GM18498 (cell line): ENCODE results near the gene ITGA6.

Source experiments
- ATAC-seq: cut with Tn5 transposase; IDR thresholded peaks from one replicate; pipeline ENCODE4 v1.9.1; 2021; ENCODE audit warnings: mild to moderate bottlenecking, moderate library complexity; ENCODE audit not compliant: unreplicated experiment

Gene ITGA6

DNA sequence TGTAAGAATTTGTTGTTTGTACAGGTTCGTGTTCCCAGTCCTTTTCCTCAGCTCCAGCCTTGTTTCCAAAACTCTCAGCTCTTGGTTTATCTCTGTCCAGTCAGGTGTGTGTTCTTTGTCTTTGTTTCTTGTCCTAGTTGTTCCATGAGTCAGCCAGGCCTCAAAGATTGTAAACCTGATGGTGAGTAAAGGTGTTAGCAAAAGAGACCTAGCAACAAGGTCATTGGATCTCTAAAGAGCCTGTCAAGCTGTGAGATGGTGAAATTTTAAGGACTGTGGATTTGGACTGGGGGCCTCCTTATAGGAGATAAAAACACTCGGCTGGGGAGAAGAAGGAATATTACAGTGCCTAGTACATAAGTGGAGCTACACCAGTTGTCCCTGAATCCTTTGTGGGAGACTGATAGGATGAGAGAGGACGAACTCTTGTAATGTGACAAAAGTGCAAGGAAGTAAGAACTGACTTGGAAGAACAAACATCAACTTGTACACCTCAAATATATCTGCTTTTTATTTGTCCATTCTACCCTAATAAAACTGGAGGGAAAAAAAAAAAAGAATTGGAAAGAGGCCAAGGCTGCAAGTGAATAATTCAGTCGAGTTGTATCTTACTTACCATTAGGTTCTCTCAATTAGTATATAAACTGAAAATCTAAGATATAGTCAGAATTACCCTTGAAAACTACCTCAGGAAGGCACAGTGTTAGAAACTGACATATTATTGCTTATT lies 37.2 kb downstream of the ITGA6 start:
- ATAC-seq: no peak

DNA sequence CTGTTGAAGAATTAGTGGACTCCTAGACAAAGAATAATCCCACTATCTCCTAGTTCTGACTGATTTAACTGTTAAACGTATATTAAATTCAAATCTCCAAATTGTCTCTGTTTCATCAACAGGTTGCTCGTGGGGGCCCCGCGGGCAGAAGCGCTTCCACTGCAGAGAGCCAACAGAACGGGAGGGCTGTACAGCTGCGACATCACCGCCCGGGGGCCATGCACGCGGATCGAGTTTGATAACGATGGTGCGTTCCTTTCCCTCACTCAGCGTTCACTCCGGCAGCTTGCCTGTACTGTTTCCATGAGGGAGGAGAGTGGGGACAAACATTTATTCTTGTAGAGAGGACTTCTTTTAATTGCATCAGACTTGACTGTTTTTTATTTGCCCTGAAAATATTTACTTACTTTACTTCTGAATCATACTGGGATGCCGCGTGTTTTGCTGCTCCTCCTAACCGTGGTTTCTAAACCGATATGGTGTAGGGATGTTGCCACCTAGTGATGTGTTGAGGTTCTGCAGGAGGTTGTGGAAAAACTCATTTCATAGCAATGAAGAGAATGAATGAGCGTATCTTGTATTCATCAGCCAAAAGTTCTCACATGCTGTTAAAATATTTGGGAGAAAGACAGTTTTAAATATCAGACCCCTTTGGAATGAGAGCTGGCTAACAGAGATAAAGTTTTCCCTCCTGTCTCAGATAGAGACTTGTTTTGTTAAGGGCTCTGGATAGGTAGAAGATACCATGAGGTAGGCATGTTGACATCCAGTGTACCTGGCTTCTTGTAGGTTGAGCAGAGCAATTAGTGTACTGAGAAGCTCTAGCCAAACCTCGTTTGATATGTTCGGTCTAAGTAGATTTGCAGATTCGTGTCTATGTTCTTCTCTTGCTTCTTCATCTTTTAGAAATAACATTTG lies 38.3 kb downstream of the ITGA6 start:
- no peak for ATAC-seq

DNA sequence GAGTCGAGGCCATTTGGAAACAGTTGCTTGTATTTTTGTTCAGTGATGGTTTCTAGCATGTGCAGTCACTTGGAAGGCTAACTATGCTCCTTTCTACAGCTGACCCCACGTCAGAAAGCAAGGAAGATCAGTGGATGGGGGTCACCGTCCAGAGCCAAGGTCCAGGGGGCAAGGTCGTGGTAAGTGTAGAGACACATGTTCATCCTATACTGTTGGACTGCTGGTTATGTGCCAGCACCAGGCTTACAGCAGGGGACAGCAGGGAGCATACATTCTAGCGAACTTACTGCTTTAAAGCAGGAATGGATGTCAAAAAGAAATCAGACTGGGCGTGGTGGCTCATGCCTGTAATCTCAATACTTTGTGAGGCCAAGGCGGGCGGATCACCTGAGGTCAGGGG lies 40.0 kb downstream of the ITGA6 start:
- no peak for ATAC-seq

GRCh38 chr2:172470958-172471922 lies 43.9 kb downstream of the ITGA6 start:
- ATAC-seq: no peak

DNA sequence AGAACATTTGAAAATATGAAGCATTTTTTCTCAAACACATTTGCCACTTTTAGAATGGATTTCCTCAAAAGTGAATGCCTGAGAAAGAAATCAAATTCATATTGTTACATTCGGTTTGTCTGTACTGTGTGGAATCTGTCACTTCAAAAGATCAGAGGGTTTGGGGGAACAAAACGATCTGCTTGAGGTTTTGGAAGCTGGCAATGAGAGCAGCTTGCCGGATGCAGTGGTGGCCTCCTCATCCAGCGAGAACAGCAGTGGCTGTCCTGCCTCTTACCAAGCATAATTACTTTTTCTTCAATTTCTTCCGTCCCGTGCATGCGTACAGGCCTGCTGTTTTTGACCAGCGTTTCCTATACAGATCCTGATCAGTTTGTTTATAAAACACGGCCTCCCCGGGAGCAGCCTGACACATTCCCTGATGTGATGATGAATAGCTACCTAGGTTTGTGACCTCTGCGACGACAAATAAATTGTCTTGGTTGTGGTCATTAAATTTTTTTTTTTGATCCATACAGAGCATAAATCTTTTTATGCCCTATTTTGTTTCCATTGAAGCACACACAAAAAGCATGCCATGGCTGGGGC lies 45.2 kb downstream of the ITGA6 start:
- ATAC-seq: no peak

DNA sequence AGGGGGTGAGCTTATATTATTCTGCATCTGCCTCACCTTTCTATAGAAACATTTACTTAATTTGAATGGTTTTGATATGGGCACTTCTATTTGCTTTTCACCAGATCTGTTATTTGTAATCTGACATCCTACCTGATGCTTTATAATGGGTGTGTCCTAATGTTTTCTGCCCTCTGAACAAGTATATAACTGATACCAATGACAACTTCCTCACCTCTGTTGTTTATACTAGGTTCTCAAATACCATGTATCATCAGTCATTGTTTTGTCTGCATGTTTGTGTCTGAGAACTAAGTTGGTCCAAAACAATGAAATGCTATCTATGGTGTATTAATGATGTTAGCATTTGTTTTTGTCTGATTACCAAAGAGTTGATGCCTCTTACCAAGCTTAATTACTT lies 45.8 kb downstream of the ITGA6 start:
- ATAC-seq: no peak

- no peak for ATAC-seq
Observed at GRCh38 chr2:172478353-172478752, 51.0 kb downstream of the ITGA6 start.

- ATAC-seq: no peak
Observed at GRCh38 chr2:172480301-172481218, 53.2 kb downstream of the ITGA6 start.

DNA sequence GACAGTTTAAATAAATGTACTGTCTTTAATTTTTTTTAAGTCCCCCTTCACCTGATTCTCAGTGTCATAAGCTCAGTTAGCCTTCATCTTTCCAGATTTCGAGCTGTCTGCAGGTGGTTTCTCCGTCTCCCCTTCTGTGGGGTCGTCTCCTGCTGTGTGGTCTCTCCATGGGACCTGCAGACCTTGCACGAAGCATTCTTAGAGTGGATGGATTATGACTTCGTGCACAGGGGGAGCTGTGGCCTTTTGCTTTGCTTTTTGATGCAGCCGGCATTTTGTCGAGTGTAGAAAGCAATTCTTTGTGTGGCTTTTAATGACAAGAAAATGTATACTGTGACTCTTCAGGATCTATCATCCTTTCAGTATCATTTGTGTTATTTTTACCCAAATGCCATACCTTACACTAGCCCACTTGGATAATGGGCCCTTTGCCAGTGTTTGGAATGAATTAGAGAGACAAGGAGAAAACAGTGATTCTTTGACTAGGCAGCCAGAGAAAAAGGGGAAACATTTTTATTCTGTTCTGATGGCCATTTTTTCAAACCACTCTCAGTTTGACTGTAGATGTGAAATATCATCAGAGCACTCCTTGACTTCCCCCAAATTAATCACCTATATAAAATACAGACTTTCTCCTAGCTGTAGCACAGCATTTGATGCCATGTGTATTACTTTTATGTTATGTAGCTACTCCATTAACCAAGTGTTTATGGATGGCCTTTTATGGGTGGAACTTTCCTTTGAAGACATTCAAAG lies 54.3 kb downstream of the ITGA6 start:
- no peak for ATAC-seq

DNA sequence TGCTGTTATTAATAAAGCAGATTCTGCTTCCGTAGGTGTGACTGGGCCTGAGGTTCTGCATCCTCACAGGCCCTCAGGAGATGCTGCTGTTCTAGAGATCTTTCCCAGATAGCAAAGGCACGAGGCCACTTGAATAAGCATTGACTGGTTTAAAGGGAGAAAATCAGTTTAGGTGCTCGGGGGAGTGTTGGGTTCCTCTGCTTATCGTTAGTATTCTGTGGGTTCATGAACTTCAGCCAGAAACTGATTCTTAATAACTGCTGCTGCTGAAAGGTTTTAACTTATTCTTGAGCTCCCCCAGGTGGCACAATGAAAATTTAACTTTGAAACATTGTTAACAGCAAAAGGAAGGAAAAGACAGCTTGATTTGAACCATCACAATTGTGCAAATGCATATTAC lies 56.9 kb downstream of the ITGA6 start:
- no peak for ATAC-seq

DNA sequence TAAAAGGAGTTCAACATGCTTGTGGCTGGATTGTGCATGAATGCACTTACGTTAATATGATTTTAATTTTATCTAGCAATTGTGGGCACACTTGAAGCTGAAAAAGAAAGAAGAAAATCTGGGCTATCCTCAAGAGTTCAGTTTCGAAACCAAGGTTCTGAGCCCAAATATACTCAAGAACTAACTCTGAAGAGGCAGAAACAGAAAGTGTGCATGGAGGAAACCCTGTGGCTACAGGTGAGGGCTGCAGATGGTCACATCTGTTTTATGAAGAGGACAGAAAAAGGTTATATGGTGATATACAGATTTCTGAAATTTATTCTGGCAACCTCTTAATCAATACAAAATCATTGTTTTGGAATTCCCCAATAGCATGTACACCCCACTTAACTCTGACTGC lies 57.3 kb downstream of the ITGA6 start:
- ATAC-seq: peak; percentile 71

- no peak for ATAC-seq
Observed at GRCh38 chr2:172488556-172488955, 61.2 kb downstream of the ITGA6 start.

GRCh38 chr2:172489681-172490080 lies 62.3 kb downstream of the ITGA6 start:
- ATAC-seq: no peak

- ATAC-seq: no peak
Observed at GRCh38 chr2:172496160-172496608, 68.8 kb downstream of the ITGA6 start.

- ATAC-seq: no peak
Observed at GRCh38 chr2:172507199-172507598, 79.8 kb downstream of the ITGA6 start.

DNA sequence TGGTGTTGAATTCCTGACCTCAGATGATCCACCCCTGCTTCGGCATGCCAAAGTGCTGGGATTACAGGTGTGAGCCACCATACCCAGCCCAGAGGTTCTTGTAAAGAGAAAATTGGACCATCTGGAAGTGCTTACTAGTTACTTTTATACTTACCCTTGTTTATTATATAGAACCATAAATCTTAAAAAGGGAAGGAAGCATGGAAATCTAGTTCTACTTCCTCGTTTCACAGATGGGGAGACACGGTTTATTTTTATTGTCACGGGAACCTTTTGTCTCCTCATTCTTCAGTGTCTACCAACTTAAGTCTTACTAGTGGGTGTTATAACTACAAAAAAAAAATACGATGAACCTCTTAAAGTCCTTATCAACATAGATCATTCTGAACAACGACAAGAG lies 82.7 kb downstream of the ITGA6 start:
- ATAC-seq: no peak

DNA sequence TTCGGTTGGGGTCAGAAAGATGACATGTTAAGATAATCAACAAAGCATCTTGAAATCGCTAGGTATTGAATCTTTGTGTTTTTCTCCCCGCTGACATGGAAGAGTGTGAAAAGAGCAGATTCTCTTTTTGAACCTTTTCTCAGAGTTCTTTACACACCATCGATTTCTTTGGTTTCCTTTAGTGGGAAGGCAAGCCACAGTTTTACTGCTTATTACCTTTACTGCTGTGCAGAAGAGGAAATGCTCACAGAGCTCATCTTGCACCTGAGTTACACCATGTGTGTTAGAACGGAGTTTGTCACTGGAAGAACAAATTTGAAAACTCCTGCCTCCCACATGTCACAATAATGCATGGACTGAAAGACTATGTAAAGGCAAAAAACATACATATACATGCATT lies 83.2 kb downstream of the ITGA6 start:
- ATAC-seq: no peak

GRCh38 chr2:172512810-172513523 lies 85.6 kb downstream of the ITGA6 start:
- no peak for ATAC-seq
